SK-N-MC (cell line): Measurements from ENCODE around the gene TTLL7.
"Not testable (repeated sequence)": the region's sequence is repeated elsewhere in the genome, so short reads cannot be mapped to it uniquely, and the experiment has no call there.

Experiments
- EZH2 ChIP-seq: fragments of 200-600 bp; sonication (generic); IDR thresholded peaks from one replicate; pipeline ENCODE4 v1.6.1; 2017; ENCODE audit warnings: antibody characterized with exemption
- FOXP2 ChIP-seq: optimal IDR thresholded peaks from 2 replicates; pipeline ENCODE3; 2011; ENCODE audit warnings: mild to moderate bottlenecking, moderate library complexity; ENCODE audit not compliant: insufficient read depth; ENCODE audit errors: extremely low read length, control extremely low read depth
- POLR2AphosphoS5 ChIP-seq: IDR thresholded peaks from 2 replicates; pipeline ENCODE4 v1.6.1; 2012; ENCODE audit warnings: mild to moderate bottlenecking, low read depth, low read length, borderline replicate concordance

DNA sequence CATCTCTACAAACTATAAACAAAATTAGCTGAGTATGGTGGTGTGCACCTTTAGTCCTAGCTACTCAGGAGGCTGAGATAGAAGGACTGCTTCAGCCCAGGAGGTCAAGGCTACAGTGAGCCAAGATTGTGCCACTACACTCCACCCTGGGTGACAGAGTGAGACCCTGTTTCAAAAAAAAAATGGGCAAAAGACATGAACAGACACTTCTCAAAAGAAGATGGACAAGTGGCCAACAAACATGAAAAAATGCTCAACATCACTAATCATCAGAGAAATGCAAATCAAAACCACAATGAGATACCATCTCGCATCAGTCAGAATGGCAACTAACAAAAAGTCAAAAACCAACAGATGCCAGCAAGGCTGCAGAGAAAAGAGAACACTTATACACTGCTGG is 15.0 kb downstream of the TTLL7 start:
- not testable (repeated sequence) for TF ChIP-seq POLR2AphosphoS5, EZH2, FOXP2
